ENCODE measurements around the gene SRSF3. TPM values are rescaled to one million over a fixed set of nuclear protein-coding genes. Genes with fewer than 3 reads are reported as not detected.

The SRSF3 gene
- polyA plus RNA-seq, 1 donor from 2014 or later, result 393 TPM

DNA sequence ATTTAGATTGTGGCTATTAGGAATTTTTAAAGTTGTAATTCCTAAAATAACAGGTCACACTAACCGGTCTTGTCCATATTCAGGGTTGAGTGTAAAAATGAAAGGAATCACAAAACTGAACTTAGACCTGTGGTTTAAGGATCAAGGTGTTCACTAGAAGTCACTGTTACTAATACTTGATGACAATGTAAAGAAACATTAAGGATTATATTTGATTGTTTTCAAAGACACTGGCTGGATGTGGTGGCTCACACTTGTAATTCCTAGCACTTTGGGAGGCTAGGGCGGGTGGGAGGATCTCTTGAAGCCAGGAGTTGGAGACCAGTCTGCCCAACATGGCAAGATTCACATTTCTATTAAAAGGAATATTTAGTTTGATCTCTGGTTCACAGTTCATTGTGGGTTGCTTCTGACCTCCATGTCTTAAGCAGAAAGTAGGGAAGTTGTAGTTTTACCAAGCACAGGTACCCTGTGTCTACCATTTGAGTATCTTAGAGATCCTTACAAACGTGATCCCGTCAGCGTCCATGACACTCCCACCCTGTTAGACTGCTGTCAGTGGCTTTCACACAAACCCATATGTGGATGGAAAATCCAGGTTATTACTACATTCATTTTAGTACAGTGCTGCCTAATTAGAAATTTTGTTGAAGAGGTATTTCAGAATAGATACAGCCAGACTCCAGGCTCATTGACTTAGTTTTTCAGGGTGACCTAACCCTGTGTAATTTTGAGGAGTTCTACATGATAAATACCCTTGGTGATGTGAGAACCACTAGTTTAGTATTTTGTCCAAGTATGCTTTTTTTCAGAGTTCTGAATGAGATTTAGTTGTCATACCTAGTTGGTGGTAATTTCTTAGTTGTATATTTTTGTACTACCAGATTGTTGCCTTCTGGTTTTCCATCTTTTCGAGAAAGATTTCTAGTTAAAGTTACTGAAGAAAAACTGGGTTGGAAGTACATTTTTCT is 10.2 kb downstream of the SRSF3 start:
- no peak overlapping the region for H3K9ac ChIP-seq (ENCODE audit: low read length)
- no peak overlapping the region for H3K4me2 ChIP-seq (ENCODE audit: low read length)
- H3F3A ChIP-seq (ENCODE audit: insufficient read depth, low read length, poor library complexity, severe bottlenecking), result peaks cover 4% of the 10 kb centered on the region
- no peaks in the 10 kb centered on the region for H3K9me3 ChIP-seq (ENCODE audit: low read length)
- no peak overlapping the region for H3K27ac ChIP-seq (ENCODE audit: low read length)
- no peak overlapping the region for H2AFZ ChIP-seq (ENCODE audit: low read depth, low read length)
- H3K36me3 ChIP-seq (ENCODE audit: insufficient read depth, low read length), result peaks cover 54% of the 10 kb centered on the region
- H3K9me2 ChIP-seq (ENCODE audit: insufficient read depth, low read length), result no peaks in the 10 kb centered on the region
- TF ChIP-seq TAF1 (IDR thresholded peaks at IDR 0.05; ENCODE audit: low read depth) (no peak), EP300 (conservative IDR thresholded peaks at IDR 0.05; ENCODE audit: poor library complexity, severe bottlenecking) (no peak), EZH2 (IDR thresholded peaks at IDR 0.05; ENCODE audit: borderline replicate concordance, insufficient read depth, low read length, poor library complexity, severe bottlenecking) (no peak), SMC3 (conservative IDR thresholded peaks at IDR 0.05; ENCODE audit: poor library complexity) (no peak), POLR2AphosphoS5 (IDR thresholded peaks at IDR 0.05) (no peak), RAD21 (conservative IDR thresholded peaks at IDR 0.05) (no peak)
- TF ChIP-seq, protein P1, sequence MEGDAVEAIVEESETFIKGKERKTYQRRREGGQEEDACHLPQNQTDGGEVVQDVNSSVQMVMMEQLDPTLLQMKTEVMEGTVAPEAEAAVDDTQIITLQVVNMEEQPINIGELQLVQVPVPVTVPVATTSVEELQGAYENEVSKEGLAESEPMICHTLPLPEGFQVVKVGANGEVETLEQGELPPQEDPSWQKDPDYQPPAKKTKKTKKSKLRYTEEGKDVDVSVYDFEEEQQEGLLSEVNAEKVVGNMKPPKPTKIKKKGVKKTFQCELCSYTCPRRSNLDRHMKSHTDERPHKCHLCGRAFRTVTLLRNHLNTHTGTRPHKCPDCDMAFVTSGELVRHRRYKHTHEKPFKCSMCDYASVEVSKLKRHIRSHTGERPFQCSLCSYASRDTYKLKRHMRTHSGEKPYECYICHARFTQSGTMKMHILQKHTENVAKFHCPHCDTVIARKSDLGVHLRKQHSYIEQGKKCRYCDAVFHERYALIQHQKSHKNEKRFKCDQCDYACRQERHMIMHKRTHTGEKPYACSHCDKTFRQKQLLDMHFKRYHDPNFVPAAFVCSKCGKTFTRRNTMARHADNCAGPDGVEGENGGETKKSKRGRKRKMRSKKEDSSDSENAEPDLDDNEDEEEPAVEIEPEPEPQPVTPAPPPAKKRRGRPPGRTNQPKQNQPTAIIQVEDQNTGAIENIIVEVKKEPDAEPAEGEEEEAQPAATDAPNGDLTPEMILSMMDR (IDR thresholded peaks at IDR 0.05; ENCODE audit: poor library complexity, severe bottlenecking), result no peak
- peaks cover 81% of the 10 kb centered on the region for H3K79me2 ChIP-seq (replicated peaks; ENCODE audit: insufficient read depth, low read length)
- H4K20me1 ChIP-seq (ENCODE audit: insufficient read depth), result peaks cover 74% of the 10 kb centered on the region
- peak overlapping the region; percentile 17 for H3K4me3 ChIP-seq (ENCODE audit: low read length)
- H3K27me3 ChIP-seq (ENCODE audit: insufficient read depth, low read depth, low read length), result no peaks in the 10 kb centered on the region

DNA sequence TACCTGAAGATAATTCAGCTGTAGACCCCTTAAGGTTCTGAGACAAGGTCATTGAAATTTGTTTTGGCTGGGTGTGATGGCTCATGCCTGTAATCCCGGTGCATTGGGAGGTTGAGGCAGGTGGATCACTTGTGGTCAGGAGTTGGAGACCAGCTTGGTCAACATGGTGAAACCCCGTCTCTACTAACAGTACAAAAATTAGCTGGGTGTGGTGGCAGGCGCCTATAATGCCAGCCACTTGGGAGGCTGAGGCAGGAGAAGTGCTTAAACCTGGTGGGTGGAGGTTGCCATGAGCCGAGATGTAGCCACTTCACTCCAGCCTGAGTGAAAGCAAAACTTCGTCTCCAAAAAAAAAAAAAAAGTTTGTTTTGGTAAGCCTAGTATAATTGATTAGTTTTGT is 11.0 kb downstream of the SRSF3 start:
- no peaks in the 10 kb centered on the region for H3K9me3 ChIP-seq (ENCODE audit: low read length)
- no peak for TF ChIP-seq SMC3 (conservative IDR thresholded peaks at IDR 0.05; ENCODE audit: poor library complexity)
- TF ChIP-seq RAD21 (conservative IDR thresholded peaks at IDR 0.05), result no peak
- TF ChIP-seq, protein P1 (IDR thresholded peaks at IDR 0.05; ENCODE audit: poor library complexity, severe bottlenecking), result no peak
- TF ChIP-seq, protein P2, sequence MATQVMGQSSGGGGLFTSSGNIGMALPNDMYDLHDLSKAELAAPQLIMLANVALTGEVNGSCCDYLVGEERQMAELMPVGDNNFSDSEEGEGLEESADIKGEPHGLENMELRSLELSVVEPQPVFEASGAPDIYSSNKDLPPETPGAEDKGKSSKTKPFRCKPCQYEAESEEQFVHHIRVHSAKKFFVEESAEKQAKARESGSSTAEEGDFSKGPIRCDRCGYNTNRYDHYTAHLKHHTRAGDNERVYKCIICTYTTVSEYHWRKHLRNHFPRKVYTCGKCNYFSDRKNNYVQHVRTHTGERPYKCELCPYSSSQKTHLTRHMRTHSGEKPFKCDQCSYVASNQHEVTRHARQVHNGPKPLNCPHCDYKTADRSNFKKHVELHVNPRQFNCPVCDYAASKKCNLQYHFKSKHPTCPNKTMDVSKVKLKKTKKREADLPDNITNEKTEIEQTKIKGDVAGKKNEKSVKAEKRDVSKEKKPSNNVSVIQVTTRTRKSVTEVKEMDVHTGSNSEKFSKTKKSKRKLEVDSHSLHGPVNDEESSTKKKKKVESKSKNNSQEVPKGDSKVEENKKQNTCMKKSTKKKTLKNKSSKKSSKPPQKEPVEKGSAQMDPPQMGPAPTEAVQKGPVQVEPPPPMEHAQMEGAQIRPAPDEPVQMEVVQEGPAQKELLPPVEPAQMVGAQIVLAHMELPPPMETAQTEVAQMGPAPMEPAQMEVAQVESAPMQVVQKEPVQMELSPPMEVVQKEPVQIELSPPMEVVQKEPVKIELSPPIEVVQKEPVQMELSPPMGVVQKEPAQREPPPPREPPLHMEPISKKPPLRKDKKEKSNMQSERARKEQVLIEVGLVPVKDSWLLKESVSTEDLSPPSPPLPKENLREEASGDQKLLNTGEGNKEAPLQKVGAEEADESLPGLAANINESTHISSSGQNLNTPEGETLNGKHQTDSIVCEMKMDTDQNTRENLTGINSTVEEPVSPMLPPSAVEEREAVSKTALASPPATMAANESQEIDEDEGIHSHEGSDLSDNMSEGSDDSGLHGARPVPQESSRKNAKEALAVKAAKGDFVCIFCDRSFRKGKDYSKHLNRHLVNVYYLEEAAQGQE (IDR thresholded peaks at IDR 0.05; ENCODE audit: borderline replicate concordance), result no peak
- no peak for TF ChIP-seq EP300 (conservative IDR thresholded peaks at IDR 0.05; ENCODE audit: poor library complexity, severe bottlenecking)
- TF ChIP-seq MXI1 (conservative IDR thresholded peaks at IDR 0.05; ENCODE audit: poor library complexity, severe bottlenecking), result no peak
- no peak for TF ChIP-seq TAF1 (IDR thresholded peaks at IDR 0.05; ENCODE audit: low read depth)
- TF ChIP-seq EZH2 (IDR thresholded peaks at IDR 0.05; ENCODE audit: borderline replicate concordance, insufficient read depth, low read length, poor library complexity, severe bottlenecking), result no peak
- no peak for TF ChIP-seq POLR2AphosphoS5 (IDR thresholded peaks at IDR 0.05)
- peaks cover 66% of the 10 kb centered on the region for H4K20me1 ChIP-seq (ENCODE audit: insufficient read depth)
- no peak overlapping the region for H3K9ac ChIP-seq (ENCODE audit: low read length)
- H3K4me3 ChIP-seq (ENCODE audit: low read length), result peak overlapping the region; percentile 17
- H3K27ac ChIP-seq (ENCODE audit: low read length), result no peak overlapping the region
- H3K79me2 ChIP-seq (replicated peaks; ENCODE audit: insufficient read depth, low read length), result peaks cover 74% of the 10 kb centered on the region
- H3F3A ChIP-seq (ENCODE audit: insufficient read depth, low read length, poor library complexity, severe bottlenecking), result peaks cover 4% of the 10 kb centered on the region
- H3K27me3 ChIP-seq (ENCODE audit: insufficient read depth, low read depth, low read length), result no peaks in the 10 kb centered on the region
- H3K36me3 ChIP-seq (ENCODE audit: insufficient read depth, low read length), result peaks cover 47% of the 10 kb centered on the region
- no peaks in the 10 kb centered on the region for H3K9me2 ChIP-seq (ENCODE audit: insufficient read depth, low read length)
- no peak overlapping the region for H3K4me2 ChIP-seq (ENCODE audit: low read length)
- no peak overlapping the region for H2AFZ ChIP-seq (ENCODE audit: low read depth, low read length)
